Left ventricle myocardium inferior (tissue), 1 donor: Measurements from ENCODE around the gene TMEM30B. TPM values are rescaled to one million over a fixed set of nuclear protein-coding genes. Genes with fewer than 3 reads are reported as not detected.

Source experiments
- DNase-seq: peaks from one replicate; pipeline ENCODE4 v3.0.0-alpha.2; 2020
- H3K27ac ChIP-seq: fragments of 200-600 bp; replicated peaks from 2 replicates; pipeline ENCODE4 v1.8.0; 2021
- H3K27me3 ChIP-seq: fragments of 200-600 bp; 2 replicates; pipeline ENCODE4 v1.8.0; 2021; ENCODE audit warnings: low read depth
- H3K36me3 ChIP-seq: fragments of 200-600 bp; 2 replicates; pipeline ENCODE4 v1.8.0; 2021
- H3K4me1 ChIP-seq: fragments of 200-600 bp; 2 replicates; pipeline ENCODE4 v1.8.0; 2021
- H3K4me3 ChIP-seq: fragments of 200-600 bp; 2 replicates; pipeline ENCODE4 v1.8.0; 2021; ENCODE audit warnings: mild to moderate bottlenecking, moderate library complexity
- H3K9me3 ChIP-seq: fragments of 200-600 bp; replicated peaks from 2 replicates; pipeline ENCODE4 v1.8.0; 2021
- CTCF ChIP-seq: fragments of 200-600 bp; IDR thresholded peaks from 2 replicates; pipeline ENCODE4 v1.8.0; 2021; ENCODE audit warnings: antibody characterized with exemption, mild to moderate bottlenecking, borderline replicate concordance
- intact Hi-C: fragments of 100-400 bp; cut with micrococcal nuclease; formaldehyde crosslinking; loops from one replicate; pipeline ENCODE4 v1.11.0; 2022
- total RNA-seq: library from RNA; stranded (reverse); fragmentation: NEBNext Ultra II Directional; extraction: Animal tissue kit (Norgen Biotek cat#: 25700); gene quantifications from one replicate; pipeline ENCODE4 v1.2.1, GENCODE V29; 2021
- donor health status: DM: no; HTN: yes; CAD: no; lungs with severe emphysema.

Gene TMEM30B
- total RNA-seq, 1 donor from 2014 or later, result 0.22 TPM

- Histone ChIP-seq H3K36me3 (no peaks in the 10 kb centered on the region), H3K9me3 (peaks cover 8% of the 10 kb centered on the region), H3K27ac (peak overlapping the region; percentile 88), H3K27me3 (peaks cover 19% of the 10 kb centered on the region), H3K4me1 (peaks cover 49% of the 10 kb centered on the region), H3K4me3 (peak overlapping the region; percentile 14)
- DNase-seq, result no peak
- no peak for TF ChIP-seq CTCF
- intact Hi-C loops, result no loop called here
These were observed 45.0 kb upstream of the TMEM30B start for GRCh38 chr14:61326146-61326545.

- no peak overlapping the region for H3K4me3 ChIP-seq
- H3K27me3 ChIP-seq, result peaks cover 21% of the 10 kb centered on the region
- no peaks in the 10 kb centered on the region for H3K36me3 ChIP-seq
- DNase-seq, result no peak
- no peak for TF ChIP-seq CTCF
- peak overlapping the region; percentile 88 for H3K27ac ChIP-seq
- peaks cover 52% of the 10 kb centered on the region for H3K4me1 ChIP-seq
- H3K9me3 ChIP-seq, result peaks cover 8% of the 10 kb centered on the region
- intact Hi-C loops, result no loop called here
These were observed 44.0 kb upstream of the TMEM30B start for GRCh38 chr14:61325166-61325565.

- TF ChIP-seq CTCF, result no peak
- peak overlapping the region; percentile 88 for H3K27ac ChIP-seq
- intact Hi-C loops, result no loop called here
These were observed 42.8 kb upstream of the TMEM30B start for GRCh38 chr14:61323970-61324369.

GRCh38 chr14:61322799-61323290 is 41.7 kb upstream of the TMEM30B start:
- intact Hi-C loops, result no loop called here
- DNase-seq, result no peak
- Histone ChIP-seq H3K9me3 (peaks cover 8% of the 10 kb centered on the region), H3K27me3 (peaks cover 21% of the 10 kb centered on the region), H3K4me3 (peak overlapping the region; percentile 77), H3K36me3 (no peaks in the 10 kb centered on the region), H3K27ac (peak overlapping the region; percentile 88), H3K4me1 (peaks cover 34% of the 10 kb centered on the region)
- no peak for TF ChIP-seq CTCF

More at GRCh38 chr14:61323970-61324369, 42.8 kb upstream of the TMEM30B start:
- Histone ChIP-seq H3K27me3 (peaks cover 21% of the 10 kb centered on the region), H3K36me3 (no peaks in the 10 kb centered on the region), H3K4me1 (peaks cover 41% of the 10 kb centered on the region), H3K9me3 (peaks cover 8% of the 10 kb centered on the region), H3K4me3 (peak overlapping the region; percentile 77)
- DNase-seq, result no peak

DNA sequence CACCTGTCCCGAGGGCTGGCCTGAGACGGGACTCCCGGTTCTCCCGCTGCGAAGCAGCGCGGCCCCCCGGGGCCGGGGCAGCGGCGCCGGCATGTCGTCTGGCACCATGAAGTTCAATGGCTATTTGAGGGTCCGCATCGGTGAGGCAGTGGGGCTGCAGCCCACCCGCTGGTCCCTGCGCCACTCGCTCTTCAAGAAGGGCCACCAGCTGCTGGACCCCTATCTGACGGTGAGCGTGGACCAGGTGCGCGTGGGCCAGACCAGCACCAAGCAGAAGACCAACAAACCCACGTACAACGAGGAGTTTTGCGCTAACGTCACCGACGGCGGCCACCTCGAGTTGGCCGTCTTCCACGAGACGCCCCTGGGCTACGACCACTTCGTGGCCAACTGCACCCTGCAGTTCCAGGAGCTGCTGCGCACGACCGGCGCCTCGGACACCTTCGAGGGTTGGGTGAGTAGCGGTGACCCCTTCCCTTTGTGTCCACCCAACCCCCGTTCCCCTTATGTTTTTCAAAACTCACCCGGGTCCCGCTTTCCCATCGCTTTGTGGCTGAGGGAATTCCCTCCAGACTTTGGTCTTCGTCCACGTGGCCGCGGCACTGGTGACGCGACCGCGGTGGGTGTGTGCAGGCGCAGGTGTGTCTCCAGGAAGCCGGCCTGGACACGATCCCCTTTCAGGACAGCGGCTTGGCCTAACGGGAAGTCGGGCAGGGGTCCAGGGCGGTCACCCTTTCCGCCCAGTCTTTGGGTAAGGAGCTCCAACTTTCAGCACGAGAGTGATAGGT is 41.1 kb upstream of the TMEM30B start:
- Histone ChIP-seq H3K4me3 (peak overlapping the region; percentile 77), H3K27me3 (peaks cover 21% of the 10 kb centered on the region), H3K9me3 (peaks cover 8% of the 10 kb centered on the region), H3K27ac (peak overlapping the region; percentile 88), H3K36me3 (no peaks in the 10 kb centered on the region), H3K4me1 (peaks cover 31% of the 10 kb centered on the region)
- no peak for TF ChIP-seq CTCF
- peak; percentile 55 for DNase-seq
- intact Hi-C loops, result no loop called here
